HuH-7.5 (cell line): ENCODE measurements around the gene NPIPB9.
"Not testable (repeated sequence)": the region's sequence is repeated elsewhere in the genome, so short reads cannot be mapped to it uniquely, and the experiment has no call there.

ENCODE experiments used
- DNase-seq: peaks from one replicate; pipeline ENCODE4 v3.0.0; 2011; ENCODE audit warnings: low spot score

NPIPB9 gene

GRCh38 chr16:28751487-28751886 lies at the start of gene NPIPB9:
TSS of gene NPIPB9 (plus strand) at chr16:28751787.
- not testable (repeated sequence) for DNase-seq

- DNase-seq = not testable (repeated sequence)
These were observed 47.3 kb upstream of the NPIPB9 start for GRCh38 chr16:28704246-28704645.

DNA sequence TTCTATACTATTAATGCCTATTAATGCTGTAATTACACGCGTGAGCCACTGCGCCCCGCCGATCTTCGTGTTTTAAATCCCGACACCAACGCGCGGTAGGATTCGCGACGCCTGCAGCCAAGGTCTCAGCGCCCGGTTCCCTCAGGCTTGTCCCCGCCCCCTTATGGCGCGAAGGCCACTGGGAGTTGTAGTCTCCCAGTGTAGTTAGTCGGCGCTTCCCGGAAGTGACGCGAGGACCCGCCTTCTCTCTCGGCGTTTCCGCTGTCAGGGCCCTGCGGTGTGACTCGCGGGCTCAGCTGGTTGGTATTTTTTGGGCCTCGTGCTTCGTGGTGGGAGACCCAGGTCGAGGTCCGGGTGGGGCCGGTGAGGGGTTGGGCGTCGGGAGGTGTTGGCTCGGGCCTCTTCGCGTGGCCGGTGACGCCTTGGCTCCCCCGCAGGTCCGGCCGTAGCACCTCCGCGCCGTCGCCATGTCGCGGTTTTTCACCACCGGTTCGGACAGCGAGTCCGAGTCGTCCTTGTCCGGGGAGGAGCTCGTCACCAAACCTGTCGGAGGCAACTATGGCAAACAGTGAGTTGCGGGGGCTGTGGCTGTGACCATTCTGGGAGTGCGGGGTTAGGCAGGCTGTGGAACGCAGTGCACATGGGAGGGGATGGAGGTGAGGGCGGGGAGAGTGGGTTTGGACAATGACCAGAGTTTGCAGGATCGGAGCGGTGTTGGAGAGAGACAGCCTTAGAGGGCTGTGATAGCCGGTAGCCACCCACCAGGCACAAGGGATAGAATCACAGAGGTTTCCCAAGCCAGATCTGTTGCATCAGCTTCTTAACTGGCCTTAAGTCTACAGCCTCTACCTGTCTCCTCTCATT lies 40.1 kb upstream of the NPIPB9 start, which contains the start of gene EIF3C:
TSS of gene EIF3C (plus strand) at position 245 of the 864 bp plus-strand sequence. CDS start at position 468, 223 bp downstream.
- not testable (repeated sequence) for DNase-seq

- not testable (repeated sequence) for DNase-seq
These were observed 28.5 kb upstream of the NPIPB9 start for GRCh38 chr16:28722852-28723650.

DNA sequence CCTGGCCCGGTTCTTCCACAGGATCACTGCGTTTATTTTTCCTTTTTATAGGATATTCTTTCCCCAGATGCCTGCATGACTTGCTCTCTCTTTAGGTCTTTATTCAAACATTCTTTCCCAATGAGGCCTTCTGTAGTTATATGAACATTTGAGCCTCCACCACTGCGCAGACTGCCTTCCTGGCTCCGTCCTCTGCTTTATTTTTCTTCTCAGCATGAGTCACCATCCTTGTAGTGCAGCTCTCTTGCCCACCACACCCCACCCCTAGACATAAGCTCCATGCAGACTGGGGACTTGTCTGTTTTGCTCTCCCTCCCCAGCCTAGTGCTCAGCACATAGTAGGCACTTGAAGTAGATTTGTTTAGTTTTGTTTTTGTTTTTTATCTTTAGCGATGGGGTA lies 20.3 kb upstream of the NPIPB9 start:
- not testable (repeated sequence) for DNase-seq

DNA sequence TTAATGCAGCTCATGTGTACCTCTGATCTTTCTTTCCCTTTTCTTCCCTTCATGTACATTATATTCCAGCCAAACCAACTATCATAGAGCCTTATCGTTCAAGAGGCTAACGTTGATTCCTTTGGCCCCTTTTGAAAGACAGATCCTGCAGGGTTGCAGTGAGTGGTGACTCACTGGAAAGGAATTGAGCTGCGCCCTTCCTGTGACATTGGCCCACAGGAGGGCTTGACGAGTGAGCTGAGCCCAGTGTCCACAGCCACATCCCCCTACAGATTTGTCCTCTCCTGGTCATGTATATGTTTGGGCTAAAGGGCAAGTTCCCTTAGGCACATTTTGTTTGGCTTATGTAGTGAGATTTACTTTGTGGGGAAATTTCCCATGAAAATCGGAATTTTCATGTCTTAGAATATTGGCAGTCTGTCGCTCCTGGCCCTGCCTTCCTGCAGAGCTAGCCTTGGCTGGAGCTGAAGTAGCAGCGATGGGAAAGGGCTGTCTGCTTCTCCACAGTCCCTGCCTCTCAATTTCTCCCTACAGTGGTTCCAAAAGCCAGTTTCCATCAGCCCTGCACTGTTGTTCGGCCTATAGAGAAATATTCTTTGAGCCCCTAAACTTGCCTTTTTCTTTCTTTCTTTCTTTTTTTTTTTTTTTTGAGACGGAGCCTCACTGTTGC lies 19.0 kb upstream of the NPIPB9 start:
- DNase-seq = not testable (repeated sequence)

- DNase-seq = not testable (repeated sequence)
These were observed 11.8 kb upstream of the NPIPB9 start for GRCh38 chr16:28739787-28740186.

DNA sequence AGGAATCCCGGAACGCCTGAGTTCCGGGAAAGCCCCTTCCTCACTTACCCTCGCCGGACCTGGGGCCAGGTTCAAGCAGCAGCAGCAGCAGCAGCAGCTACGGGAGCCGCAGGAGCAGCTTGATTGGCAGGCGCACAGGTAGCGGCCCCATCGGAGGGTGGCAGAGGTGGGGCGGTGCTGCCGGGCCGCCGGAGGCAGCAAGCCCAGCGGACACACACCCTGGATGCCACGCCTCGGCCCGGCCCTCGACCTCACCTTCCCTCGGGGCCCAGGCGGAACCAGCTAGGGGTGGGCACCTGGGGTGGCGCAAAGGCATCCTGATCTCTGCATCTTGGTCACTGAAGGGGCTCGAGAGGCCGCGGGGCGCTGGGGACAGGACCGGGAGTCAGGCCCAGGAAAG lies 11.0 kb upstream of the NPIPB9 start:
- DNase-seq = not testable (repeated sequence)

GRCh38 chr16:28741295-28741694 lies 10.3 kb upstream of the NPIPB9 start:
- DNase-seq = not testable (repeated sequence)

GRCh38 chr16:28746618-28747350 lies 4.8 kb upstream of the NPIPB9 start:
- DNase-seq = not testable (repeated sequence)

- not testable (repeated sequence) for DNase-seq
These were observed 1.6 kb upstream of the NPIPB9 start for GRCh38 chr16:28749997-28750465.

DNA sequence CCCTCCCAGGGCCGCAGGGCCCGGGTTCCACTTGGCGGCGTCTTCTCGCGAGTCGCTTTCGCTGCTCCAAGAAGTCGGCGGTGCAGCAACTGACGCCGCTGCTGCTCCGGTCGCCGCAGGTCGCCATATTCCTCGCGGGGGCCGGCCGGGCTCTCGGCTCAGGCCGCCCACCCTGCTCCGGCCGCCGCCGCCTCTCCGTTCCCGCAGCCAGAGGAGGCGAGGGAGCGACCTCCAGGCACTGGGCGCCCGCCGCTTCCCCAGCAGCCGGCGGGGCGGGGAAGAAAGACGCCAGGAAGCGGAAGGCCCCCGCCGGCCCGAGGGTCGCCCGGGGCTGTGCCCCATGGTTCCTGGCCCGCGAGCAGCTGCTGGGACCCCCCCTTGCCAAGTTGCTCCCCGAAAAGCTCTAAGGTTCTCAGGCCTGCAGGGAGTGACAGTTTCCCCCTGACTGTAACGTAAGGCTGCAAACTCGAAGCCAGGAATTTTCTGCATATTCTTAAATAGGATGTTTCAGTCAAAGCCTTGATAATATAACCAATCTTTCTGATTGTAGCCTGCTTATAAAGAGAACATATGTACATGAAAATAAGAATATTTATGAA lies 1.0 kb upstream of the NPIPB9 start:
- DNase-seq = not testable (repeated sequence)

- DNase-seq = not testable (repeated sequence)
These were observed 30.1 kb downstream of the NPIPB9 start for GRCh38 chr16:28781697-28782096.

DNA sequence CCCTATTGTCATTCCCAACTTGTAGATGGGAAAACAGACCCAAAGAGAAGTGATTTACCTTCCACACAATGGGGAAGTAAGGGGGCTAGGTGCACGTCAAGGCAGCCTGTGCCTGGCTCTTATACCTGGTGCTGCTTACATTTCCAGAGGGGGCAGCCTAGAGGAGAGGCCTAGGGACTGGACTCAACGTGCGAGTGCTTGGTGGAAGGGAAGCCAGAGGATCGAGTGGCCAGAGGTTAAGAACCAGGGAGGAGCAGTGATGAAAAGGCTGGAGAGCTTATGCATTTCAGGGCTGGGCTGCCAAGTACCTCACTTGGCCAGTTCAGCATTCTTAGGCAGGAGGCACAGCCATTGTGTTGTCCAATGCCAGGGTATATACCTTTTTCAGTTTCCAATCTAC lies 30.8 kb downstream of the NPIPB9 start:
- DNase-seq = not testable (repeated sequence)

DNA sequence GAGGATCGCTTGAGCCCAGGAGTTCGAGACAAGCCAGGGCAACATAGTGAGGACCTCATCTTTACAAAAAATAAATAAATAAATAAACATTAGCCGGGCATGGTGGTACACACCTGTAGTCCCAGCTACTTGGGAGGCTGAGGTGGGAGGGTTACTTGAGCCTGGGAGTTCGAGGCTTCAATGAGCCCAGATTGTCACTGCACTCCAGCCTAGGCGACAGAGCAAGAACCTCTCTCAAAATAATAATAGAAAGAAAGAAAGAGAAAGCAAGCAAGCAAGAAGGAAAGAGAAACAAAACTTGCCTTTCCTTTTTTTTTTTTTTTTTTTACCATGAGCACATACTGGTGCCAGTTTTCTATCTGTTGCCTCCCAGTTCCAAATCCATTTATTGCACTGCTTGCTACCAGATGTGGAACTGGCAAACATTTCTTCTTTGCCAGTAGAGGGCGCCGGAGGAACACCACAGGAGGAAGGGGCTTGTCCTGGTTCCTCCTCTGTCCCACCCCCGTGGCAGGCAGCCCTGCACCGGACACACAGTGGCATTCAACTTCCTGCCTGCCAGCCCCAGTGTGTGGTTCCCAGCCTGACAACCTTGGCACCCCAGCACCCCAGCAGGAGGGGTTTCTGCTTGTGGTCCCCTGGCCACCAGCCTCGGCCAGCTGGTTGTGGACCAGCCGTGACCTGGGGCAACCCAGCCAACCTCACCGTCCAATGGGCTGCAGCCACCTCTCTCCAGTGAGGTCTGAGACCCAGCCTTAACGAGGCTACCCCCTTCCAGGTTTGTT lies 50.8 kb downstream of the NPIPB9 start:
- DNase-seq = not testable (repeated sequence)

GRCh38 chr16:28807445-28808120 lies 56.0 kb downstream of the NPIPB9 start:
- not testable (repeated sequence) for DNase-seq

GRCh38 chr16:28820016-28820415 lies 68.4 kb downstream of the NPIPB9 start:
- no peak for DNase-seq

GRCh38 chr16:28820546-28820945 lies 69.0 kb downstream of the NPIPB9 start:
- not testable (repeated sequence) for DNase-seq

- no peak for DNase-seq
These were observed 70.4 kb downstream of the NPIPB9 start for GRCh38 chr16:28821874-28822519.
